Amniotic epithelial cell (primary cell): ENCODE measurements around the gene HAGH.

Experiments used
- DNase-seq: peaks from one replicate; pipeline ENCODE4 v3.0.0-alpha.2; 2010; ENCODE audit warnings: low read depth

HAGH gene

GRCh38 chr16:1762196-1762878 is 64.3 kb downstream of the HAGH start:
- DNase-seq, result no peak

GRCh38 chr16:1761751-1762150 is 64.9 kb downstream of the HAGH start:
- no peak for DNase-seq

- DNase-seq, result no peak
Measured at GRCh38 chr16:1760911-1761310, 65.7 kb downstream of the HAGH start.

GRCh38 chr16:1759511-1759910 is 67.1 kb downstream of the HAGH start:
- DNase-seq, result no peak

GRCh38 chr16:1758923-1759322 is 67.7 kb downstream of the HAGH start:
- DNase-seq, result no peak

GRCh38 chr16:1757714-1758461 is 68.7 kb downstream of the HAGH start:
- no peak for DNase-seq
